Measurements from ENCODE around the gene MICU1. TPM values are rescaled to one million over a fixed set of nuclear protein-coding genes. Genes with fewer than 3 reads are reported as not detected.

MICU1 gene
- polyA plus RNA-seq, 1 of the 3 experiments (the other 2 are of a cell fraction) = 24.6 TPM

- H3K4me3 ChIP-seq (ENCODE audit: low read depth in 2 of 2, low read length in 1 of 2) = no peak overlapping the region
- H3K4me2 ChIP-seq = no peak overlapping the region
- no peaks in the 10 kb centered on the region for H3K9me2 ChIP-seq
- ChIA-PET POLR2A (no interaction called here), CTCF (interaction anchor here (1.4 kb wide), 1 partner anchor 444 kb away, joined by 3 read pairs; no protein-coding TSS in a partner anchor)
- TF ChIP-seq YY1 (IDR thresholded peaks at IDR 0.05; ENCODE audit: low read depth) = no peak
- TF ChIP-seq MAX (IDR thresholded peaks at IDR 0.05; ENCODE audit: low read depth) = no peak
- TF ChIP-seq MXI1 (IDR thresholded peaks at IDR 0.05; ENCODE audit: low read depth, low read length) = no peak
- TF ChIP-seq TEAD4 (IDR thresholded peaks at IDR 0.05; ENCODE audit: borderline replicate concordance, insufficient read depth) = no peak
- TF ChIP-seq RCOR1 (IDR thresholded peaks at IDR 0.05; ENCODE audit: low read length) = no peak
- no peak for TF ChIP-seq FOSL2 (IDR thresholded peaks at IDR 0.05; ENCODE audit: borderline replicate concordance, low read depth)
- TF ChIP-seq USF2 (IDR thresholded peaks at IDR 0.05; ENCODE audit: borderline replicate concordance, low read depth, low read length) = no peak
- TF ChIP-seq GATA2 (CRISPR knock-in tag; IDR thresholded peaks at IDR 0.05) = no peak
- no peak for TF ChIP-seq RXRA (IDR thresholded peaks at IDR 0.05; ENCODE audit: borderline replicate concordance, low read depth)
- no peak for TF ChIP-seq MEF2A (IDR thresholded peaks at IDR 0.05; ENCODE audit: borderline replicate concordance, low read depth)
- TF ChIP-seq CTCF (IDR thresholded peaks at IDR 0.05) = no peak
- no peak for TF ChIP-seq POLR2AphosphoS5 (IDR thresholded peaks at IDR 0.05; ENCODE audit: low read depth, low read length)
- no peak for TF ChIP-seq REST (IDR thresholded peaks at IDR 0.05; ENCODE audit: low read depth, low read length)
- no peak for TF ChIP-seq USF1 (IDR thresholded peaks at IDR 0.05; ENCODE audit: borderline replicate concordance, low read depth)
- no peaks in the 10 kb centered on the region for H3K79me2 ChIP-seq (ENCODE audit: insufficient read depth)
- peaks cover 0 to 6% of the 10 kb centered on the region in 2 experiments for H3K36me3 ChIP-seq (replicated peaks in 1 of 2; ENCODE audit: control insufficient read depth in 1 of 2, insufficient read depth in 2 of 2, low read length in 1 of 2)
- H2AFZ ChIP-seq (ENCODE audit: low read depth) = no peak overlapping the region
- H3K9ac ChIP-seq = no peak overlapping the region
- 91% methylated on average over 5 of the region's 5 CpGs for WGBS (ENCODE audit: low lambda C conversion rate)
- no peaks in the 10 kb centered on the region for H3K27me3 ChIP-seq (ENCODE audit: insufficient read depth)
- no peak for DNase-seq
- H3K4me1 ChIP-seq (ENCODE audit: control insufficient read depth in 1 of 2, insufficient read depth in 2 of 2, low read depth in 1 of 2, low read length in 1 of 2) = no peaks in the 10 kb centered on the region
- H4K20me1 ChIP-seq (ENCODE audit: insufficient read depth) = no peaks in the 10 kb centered on the region
- no peak overlapping the region for H3K27ac ChIP-seq (ENCODE audit: low read depth in 2 of 2, low read length in 1 of 2)
- no peaks in the 10 kb centered on the region for H3F3A ChIP-seq (replicated peaks; ENCODE audit: insufficient read depth)
- no peaks in the 10 kb centered on the region for H3K9me3 ChIP-seq
Measured at GRCh38 chr10:72389716-72390115, 236.2 kb downstream of the MICU1 start.
